ENCODE measurements around the gene MYL7.
"Not testable (repeated sequence)": the region's sequence is repeated elsewhere in the genome, so short reads cannot be mapped to it uniquely, and the experiment has no call there.

MYL7 gene

DNA sequence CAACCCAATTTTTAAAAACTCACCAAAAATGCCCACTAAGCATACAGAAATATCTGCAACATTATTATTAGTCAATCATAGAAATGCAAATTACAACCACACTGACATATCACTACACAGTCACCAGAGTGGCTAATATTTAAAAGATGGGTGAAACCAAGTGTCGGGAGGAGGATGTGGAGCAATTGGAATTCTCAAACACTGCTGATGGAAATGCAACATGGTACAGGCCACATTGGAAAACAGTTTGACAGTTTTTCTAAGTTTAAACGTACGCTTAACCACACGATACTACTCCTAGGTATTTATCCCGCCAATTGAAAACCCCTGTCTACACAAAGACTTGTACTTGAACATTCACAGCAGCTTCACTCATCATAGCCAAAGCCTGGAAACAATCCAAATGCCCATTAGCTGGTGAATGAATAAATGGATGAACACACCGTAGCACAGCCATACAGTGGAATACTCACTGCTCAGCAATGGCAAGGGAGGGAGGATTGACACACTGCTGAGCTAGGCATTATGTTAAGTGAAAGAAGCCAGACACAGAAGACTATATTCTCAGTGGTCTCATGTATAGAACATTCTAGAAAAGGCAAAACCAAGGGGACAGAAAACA lies 31.8 kb upstream of the MYL7 start:
- H3K36me3 ChIP-seq: no peaks in the 10 kb centered on the region
- no peak for DNase-seq
- no peak for TF ChIP-seq CTCF (IDR thresholded peaks at IDR 0.05; ENCODE audit: low read depth, low read length)
- peaks cover 3% of the 10 kb centered on the region; the same call in 1 of the 2 replicates for H3K4me1 ChIP-seq
- no peaks in the 10 kb centered on the region for H3K27me3 ChIP-seq
- H3K4me3 ChIP-seq (ENCODE audit: low read depth, low read length): no peak overlapping the region
- H3K9me3 ChIP-seq: no peaks in the 10 kb centered on the region

GRCh38 chr7:44172352-44172751 lies 31.2 kb upstream of the MYL7 start:
- no peak for DNase-seq
- Histone ChIP-seq H3K4me1 (no peaks in the 10 kb centered on the region), H3K9me3 (no peaks in the 10 kb centered on the region), H3K36me3 (no peaks in the 10 kb centered on the region), H3K4me3 (ENCODE audit: low read depth, low read length) (no peak overlapping the region), H3K27me3 (no peaks in the 10 kb centered on the region)
- no peak for TF ChIP-seq CTCF (IDR thresholded peaks at IDR 0.05; ENCODE audit: low read depth, low read length)

DNA sequence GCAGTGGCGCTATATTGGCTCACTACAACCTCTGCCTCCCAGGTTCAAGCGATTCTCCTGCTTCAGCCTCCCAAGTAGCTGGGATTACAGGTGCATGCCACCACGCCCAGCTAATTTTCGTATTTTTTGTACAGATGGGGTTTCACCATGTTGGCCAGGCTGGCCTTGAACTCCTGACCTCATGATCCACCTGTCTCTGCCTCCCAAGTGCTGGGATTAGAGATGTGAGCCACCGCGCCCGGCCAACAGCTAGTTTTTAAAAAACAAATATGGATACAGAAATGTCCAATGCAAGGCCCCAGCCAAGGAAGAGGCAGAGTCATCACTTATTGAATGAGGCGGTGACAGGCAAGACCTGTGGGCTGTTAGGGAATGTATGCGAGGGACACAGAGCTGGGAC lies 30.8 kb upstream of the MYL7 start:
- H3K9me3 ChIP-seq; H3K36me3 ChIP-seq; DNase-seq; H3K4me3 ChIP-seq (ENCODE audit: low read depth, low read length); H3K4me1 ChIP-seq; H3K27me3 ChIP-seq: not testable (repeated sequence)

DNA sequence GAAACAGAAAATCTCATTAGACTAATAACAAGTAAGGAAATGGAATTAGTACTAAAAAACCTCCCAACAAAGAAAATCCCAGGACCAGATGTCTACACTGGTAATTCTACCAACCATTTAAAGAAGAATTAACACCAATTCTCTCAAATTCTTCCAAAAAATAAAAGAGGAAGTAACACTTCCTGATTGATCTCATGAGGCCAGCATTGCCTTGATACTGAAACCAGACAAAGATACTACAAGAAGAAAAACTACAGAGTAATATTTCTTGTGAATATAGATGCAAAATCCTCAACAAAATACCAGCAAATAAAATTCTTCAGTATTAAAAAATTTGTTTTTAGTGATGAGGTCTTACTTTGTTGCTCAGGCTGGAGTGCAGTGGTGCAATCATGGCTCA lies 26.8 kb upstream of the MYL7 start:
- Histone ChIP-seq H3K4me3 (ENCODE audit: low read depth, low read length) (no peak overlapping the region), H3K27me3 (no peaks in the 10 kb centered on the region), H3K4me1 (no peaks in the 10 kb centered on the region), H3K36me3 (no peaks in the 10 kb centered on the region), H3K9me3 (no peaks in the 10 kb centered on the region)
- no peak for DNase-seq
- TF ChIP-seq CTCF (IDR thresholded peaks at IDR 0.05; ENCODE audit: low read depth, low read length): no peak

DNA sequence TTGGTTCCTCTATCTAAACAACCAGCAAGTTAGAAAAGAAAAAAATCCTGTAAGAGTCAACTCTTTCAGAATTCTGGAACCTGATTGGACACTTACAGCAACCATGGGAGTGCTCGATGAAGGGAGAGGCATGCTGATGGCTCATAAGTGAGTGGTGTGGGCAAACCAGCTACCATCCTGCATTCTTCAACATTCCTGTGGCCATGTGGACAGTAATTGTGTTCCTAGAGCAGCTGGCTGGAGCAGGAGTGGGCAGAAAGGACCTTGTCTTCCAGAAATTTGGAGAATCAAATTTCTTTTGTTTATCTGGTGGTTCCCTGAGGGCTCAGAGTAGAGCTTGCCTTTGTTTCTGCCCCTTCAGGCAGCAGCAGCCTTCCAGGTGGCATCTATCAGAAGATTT lies 22.5 kb upstream of the MYL7 start:
- H3K4me3 ChIP-seq (ENCODE audit: low read depth, low read length): no peak overlapping the region
- H3K4me1 ChIP-seq: no peaks in the 10 kb centered on the region
- H3K9me3 ChIP-seq: no peaks in the 10 kb centered on the region
- DNase-seq: no peak
- H3K27me3 ChIP-seq: no peaks in the 10 kb centered on the region
- TF ChIP-seq CTCF (IDR thresholded peaks at IDR 0.05; ENCODE audit: low read depth, low read length): no peak
- no peaks in the 10 kb centered on the region for H3K36me3 ChIP-seq

DNA sequence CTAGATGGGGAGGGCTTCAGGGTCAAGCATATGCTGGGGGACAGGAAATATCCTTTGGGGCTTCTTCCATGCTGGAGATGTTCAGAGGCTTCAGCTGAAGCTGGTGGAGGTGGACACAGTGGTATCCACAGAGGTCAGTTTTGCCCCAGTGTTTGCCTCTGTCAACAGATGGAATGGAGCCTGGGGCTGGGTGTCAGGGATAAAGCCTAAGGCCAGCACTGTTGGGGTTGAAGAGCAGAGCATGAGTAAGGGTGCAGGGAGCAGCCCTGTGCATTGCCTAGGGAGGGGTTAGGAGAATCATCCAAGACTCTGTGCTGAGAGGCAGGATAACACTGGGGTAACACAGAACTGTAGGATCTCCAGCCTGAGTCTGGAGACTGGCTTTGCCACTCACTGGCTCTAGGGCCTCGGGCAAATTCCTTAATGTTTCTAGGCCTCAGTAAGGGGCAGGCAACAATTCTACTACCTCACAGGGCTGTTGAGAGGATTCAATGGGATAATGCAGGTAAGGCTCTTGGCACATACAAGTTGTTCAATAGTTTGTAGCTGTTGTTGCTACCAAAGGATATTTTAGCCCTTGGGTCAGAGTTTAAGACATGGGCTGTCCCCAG lies 21.8 kb upstream of the MYL7 start:
- H3K9me3 ChIP-seq: no peaks in the 10 kb centered on the region
- no peaks in the 10 kb centered on the region for H3K36me3 ChIP-seq
- H3K4me1 ChIP-seq: no peaks in the 10 kb centered on the region
- no peaks in the 10 kb centered on the region for H3K27me3 ChIP-seq
- no peak overlapping the region for H3K4me3 ChIP-seq (ENCODE audit: low read depth, low read length)
- no peak for TF ChIP-seq CTCF (IDR thresholded peaks at IDR 0.05; ENCODE audit: low read depth, low read length)
- no peak for DNase-seq
